ENCODE data around the gene ATP11B.

- TF ChIP-seq POLR2AphosphoS5 (IDR thresholded peaks at IDR 0.05) (no peak), CTCF (IDR thresholded peaks at IDR 0.05) (no peak), POLR2A (IDR thresholded peaks at IDR 0.05) (no peak), EP300 (IDR thresholded peaks at IDR 0.05) (no peak)
These were observed 28.1 kb downstream of the ATP11B start for GRCh38 chr3:182821221-182821981.
